Epithelial cell of esophagus (primary cell): ENCODE results near the gene CPSF4L.
A peak's percentile ranks its signal among the peaks of the same experiment; 100 is the strongest.

Source experiments
- DNase-seq: peaks from one replicate; pipeline ENCODE4 v3.0.0; 2010; ENCODE audit warnings: low read depth
- H3K4me3 ChIP-seq: 2 replicates; pipeline ENCODE4 v1.5.1; 2011; ENCODE audit warnings: mild to moderate bottlenecking, low read length, control low read depth
- TF ChIP-seq, protein P1 (sequence below): IDR thresholded peaks from 2 replicates; pipeline ENCODE4 v1.5.1; 2011; ENCODE audit warnings: low read depth, mild to moderate bottlenecking, low read length, control low read depth, inconsistent platforms; ENCODE audit not compliant: insufficient read depth; ENCODE audit errors: missing control alignments

Gene CPSF4L

DNA sequence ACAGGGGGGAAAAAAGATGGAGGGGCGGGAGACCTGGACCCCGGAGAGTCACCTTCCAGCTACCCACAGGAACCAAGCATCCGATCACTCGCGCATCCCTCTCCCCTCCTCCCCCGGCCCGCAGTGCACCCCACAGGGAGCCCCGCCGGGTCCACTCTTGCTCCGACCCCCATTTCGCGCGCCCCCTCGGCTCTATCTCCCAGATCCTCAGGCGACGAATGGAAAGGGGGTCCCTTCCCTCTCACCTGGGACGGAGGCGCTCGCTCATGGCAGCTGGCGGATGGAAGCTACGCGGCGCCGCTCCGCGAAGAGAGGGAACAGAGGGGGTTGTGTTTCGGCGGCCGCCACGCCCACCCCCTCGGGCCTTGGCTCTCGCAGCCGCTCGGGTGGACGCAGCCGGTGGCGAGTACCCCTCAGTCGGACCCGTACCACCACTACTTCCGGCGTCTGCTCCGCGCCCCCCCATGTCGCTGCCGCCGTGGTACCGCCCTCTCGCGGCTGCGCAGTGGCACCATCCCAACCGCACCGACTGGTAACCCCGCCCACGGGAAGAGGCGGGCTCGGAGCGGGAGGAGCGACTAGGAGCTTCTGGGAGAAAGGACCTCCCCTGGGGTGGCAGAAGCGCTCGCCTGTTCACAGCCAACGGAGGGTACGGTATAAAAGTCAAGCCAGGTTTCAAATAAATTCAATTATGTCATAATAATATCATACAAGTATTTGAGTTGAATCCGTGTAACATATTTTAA, 29.7 kb downstream of the CPSF4L start:
- TF ChIP-seq, protein P1, sequence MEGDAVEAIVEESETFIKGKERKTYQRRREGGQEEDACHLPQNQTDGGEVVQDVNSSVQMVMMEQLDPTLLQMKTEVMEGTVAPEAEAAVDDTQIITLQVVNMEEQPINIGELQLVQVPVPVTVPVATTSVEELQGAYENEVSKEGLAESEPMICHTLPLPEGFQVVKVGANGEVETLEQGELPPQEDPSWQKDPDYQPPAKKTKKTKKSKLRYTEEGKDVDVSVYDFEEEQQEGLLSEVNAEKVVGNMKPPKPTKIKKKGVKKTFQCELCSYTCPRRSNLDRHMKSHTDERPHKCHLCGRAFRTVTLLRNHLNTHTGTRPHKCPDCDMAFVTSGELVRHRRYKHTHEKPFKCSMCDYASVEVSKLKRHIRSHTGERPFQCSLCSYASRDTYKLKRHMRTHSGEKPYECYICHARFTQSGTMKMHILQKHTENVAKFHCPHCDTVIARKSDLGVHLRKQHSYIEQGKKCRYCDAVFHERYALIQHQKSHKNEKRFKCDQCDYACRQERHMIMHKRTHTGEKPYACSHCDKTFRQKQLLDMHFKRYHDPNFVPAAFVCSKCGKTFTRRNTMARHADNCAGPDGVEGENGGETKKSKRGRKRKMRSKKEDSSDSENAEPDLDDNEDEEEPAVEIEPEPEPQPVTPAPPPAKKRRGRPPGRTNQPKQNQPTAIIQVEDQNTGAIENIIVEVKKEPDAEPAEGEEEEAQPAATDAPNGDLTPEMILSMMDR = peak; percentile 19
- peak overlapping the region; percentile 90 for H3K4me3 ChIP-seq
- peak; percentile 95 for DNase-seq

DNA sequence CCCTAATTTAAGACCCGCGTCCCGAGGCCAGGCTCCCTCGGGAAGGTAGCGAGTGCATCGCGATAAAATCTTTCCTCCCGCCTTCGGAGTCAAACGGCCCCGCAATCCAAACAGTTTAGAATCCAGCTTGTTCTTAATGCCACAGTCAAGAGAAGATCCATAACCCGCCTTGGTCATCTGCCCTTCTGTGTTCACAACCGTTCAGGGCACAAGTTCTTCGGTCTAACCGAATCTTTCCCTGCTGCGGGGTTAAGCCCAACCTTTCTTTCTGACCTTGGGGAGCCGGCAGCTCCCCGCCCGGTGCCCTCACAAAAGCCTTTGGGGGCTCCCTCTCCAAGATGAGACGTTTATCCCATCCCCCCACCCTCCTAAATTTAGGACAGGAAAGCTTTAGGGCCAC, 30.3 kb downstream of the CPSF4L start:
- no peak for DNase-seq
- H3K4me3 ChIP-seq = peak overlapping the region; percentile 90
- TF ChIP-seq, protein P1 = no peak

DNA sequence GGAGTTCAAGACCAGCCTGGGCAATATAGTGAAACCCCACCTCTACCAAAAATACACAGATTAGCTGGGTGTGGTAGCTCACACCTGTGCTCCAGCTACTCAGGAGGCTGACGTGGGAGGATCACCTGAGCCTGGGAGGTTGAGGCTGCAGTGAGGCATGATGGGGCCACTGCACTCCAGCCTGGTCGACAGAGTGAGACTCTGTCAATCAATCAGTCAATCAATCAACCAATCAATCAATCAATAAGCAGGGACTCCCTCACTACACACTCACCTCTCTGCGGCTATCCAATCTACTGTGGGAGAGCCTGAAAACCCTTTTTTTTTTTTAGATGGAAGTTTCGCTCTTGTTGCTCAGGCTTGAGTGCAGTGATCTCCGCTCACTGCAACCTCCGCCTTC, 31.6 kb downstream of the CPSF4L start:
- DNase-seq = no peak
- no peak overlapping the region for H3K4me3 ChIP-seq
- TF ChIP-seq, protein P1 = no peak

DNA sequence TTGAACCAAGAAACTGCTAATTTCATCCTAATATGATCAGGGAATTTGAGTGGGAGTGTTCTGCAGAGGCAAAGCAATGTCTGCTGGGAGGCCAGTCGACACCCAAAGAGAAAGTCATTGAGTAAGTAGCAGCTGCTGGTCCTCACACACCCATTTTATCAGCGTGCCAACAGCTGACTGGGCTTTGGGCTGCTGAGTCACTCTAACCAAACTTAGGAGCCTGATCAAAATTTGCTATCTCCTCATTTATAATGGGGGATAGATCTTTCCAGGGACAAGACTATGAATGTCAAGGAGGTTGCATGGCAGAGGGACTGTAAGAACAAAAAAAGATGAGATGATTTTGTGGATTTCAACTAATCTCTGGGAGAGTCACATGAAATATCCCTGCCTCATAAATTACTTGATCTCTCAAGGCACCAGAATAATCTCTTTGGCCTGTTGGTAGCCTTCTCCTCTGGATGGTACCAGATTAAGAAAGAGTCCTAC, 32.9 kb downstream of the CPSF4L start:
- TF ChIP-seq, protein P1 = no peak
- H3K4me3 ChIP-seq = no peak overlapping the region
- peak; percentile 87 for DNase-seq

DNA sequence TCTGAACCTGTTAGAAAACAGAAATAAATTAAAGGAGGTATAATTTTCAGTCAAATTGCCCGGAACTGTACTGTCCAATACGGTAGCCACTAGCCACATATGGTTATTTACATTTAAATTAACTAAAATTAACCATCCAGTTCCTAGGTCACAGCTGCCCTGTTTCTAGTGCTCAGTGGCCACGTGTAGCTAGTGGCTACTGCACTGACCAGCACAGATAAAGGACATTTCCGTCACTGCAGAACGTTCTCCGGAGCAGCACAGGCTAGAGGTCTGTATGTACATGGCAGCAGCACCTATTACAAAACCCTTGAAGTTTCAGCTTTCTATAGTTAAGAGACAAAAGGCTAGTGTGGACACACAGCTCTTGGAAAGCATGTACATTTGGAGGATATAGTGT, 33.7 kb downstream of the CPSF4L start:
- TF ChIP-seq, protein P1 = no peak
- no peak for DNase-seq
- no peak overlapping the region for H3K4me3 ChIP-seq

DNA sequence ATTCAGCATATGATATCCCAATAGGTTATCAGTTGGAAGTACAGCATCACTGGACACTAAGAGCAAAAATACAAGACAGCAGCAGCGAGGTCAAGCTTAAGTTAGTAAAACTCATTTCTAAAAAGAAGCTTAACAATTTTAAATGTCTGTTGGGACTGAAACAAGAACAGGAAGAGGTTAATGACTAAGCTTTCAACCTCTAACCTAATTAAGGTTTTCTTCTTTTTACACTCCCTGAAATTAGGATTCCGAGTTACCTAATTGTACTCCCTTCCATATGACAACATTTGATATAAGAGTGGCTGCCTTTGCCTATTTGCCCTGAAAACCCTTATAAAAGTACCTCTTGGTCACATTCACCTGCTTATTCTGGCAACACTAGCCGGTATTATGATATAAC, 34.3 kb downstream of the CPSF4L start:
- TF ChIP-seq, protein P1 = no peak
- DNase-seq = no peak
- no peak overlapping the region for H3K4me3 ChIP-seq

DNA sequence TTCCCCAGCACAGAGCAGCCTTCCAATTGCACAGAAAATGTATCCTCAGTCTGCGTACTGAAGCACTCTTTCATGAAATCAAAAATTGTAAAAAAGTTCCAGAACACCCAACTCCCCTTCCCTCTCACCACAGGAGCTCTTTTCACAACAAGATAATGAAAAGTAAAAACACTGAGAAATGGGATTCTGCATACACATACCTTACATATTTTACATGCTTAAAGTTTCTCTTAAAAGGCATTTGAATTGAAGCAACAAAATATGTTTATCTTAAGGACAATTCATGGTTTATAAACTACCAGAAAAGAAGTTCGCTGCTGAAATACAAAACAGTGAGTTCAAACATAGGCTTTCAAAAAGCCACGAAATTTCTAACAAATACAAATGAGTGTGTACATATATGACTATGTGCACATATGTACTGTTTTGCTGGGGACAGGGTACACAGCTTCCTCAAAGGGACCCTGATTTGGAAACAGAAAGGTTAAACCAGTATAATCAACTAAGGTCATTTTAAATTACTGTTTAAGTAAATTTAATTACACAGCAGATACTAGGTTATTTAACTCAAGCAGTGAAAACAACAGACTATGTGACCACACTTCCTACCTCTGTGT, 35.0 kb downstream of the CPSF4L start:
- TF ChIP-seq, protein P1 = no peak
- no peak overlapping the region for H3K4me3 ChIP-seq
- DNase-seq = no peak
